NCI-H1092 treated with DMSO at 0.1 percent for 48 hours (cell line): Measurements from ENCODE around the gene GSTM1.
A peak's percentile ranks its signal among the peaks of the same experiment; 100 is the strongest.
"Not testable (repeated sequence)": the region's sequence is repeated elsewhere in the genome, so short reads cannot be mapped to it uniquely, and the experiment has no call there.

Source experiments
- DNase-seq: peaks from one replicate; lab custom pipeline; 2025; lab: John Stamatoyannopoulos, UW

GSTM1 gene

DNA sequence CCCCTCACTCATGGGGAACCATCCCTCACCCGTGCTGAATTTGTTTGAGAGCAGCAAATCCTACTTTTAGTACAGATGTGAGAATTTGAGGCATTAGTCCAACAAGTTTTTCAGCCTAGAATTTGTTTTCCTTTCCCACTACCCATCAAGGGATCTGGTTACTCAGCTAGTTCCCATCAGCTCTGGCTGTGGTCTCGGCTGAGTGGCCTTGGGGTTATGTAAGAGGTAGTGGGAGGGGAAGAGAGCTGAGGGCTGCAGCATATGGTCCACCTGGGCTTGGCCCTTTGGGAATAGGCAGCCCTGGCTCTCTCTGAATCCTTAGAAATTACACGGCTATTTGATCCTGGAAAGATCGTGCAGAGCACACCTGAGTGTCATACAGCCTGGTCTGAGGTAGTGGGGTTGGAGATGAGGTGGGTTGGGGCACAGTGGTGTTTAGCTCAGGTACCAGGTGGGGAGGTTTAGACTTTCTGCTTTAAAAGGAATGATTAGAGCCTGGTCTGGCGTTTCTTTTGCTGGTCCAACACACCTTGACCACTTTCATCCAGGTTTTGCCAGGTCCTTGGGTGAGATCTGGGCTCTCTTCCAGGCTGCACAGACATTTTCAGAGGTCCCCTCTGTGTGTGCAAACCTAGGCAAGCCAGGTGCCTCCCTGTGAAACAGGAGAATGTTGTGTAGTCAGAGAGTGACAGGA lies 27.5 kb upstream of the GSTM1 start:
- DNase-seq, result peak; percentile 28

DNA sequence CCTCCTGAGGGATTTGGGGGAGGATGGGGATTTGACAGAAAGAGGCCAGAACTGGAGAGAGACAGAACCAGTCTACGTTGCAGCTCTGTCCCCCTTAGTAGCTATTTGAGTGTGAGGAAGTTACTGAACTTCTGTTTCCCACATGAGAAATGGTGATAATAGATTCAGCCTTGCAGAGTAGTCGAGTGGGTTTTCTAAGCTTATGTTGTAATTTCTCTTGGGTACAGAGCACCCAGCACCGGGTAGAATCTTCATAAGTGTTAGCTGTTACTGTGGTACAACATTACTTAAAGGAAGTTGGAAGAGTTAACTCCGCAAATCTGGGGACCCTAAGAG lies 27.0 kb upstream of the GSTM1 start:
- DNase-seq, result not testable (repeated sequence)

DNA sequence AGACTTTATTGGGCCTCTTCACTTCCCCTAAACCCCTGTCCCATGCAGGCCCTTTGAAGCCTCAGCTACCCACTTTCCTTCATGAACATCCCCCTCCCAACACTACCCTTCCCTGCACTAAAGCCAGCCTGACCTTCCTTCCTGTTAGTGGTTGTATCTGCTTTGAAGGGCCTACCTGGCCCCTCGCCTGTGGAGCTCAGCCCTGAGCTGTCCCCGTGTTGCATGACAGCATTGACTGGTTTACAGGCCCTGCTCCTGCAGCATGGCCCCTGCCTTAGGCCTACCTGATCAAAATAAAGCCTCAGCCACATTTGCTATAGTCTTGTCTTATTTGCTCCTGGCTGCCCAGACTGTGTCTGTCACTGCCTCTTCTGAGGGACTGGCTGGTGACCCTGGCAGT lies 26.2 kb upstream of the GSTM1 start:
- DNase-seq, result no peak

DNA sequence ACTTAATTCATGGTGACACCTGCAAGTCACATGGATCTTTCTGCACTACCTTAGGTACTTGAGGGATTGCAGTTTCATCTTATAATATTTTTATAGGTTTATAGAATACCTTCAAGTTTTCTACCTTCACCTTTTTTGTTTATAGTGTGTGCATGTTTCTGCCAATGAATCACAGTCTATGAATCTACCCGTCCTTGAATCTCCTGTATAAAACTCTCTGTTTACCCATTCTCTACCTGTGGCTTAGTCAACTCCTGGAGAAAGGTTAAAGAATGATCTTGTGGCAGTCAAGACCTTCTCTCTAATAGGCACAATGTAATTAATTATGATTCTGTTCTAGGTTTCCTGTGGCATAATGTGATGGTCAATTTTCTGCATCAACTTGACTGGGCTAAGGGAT lies 22.9 kb upstream of the GSTM1 start:
- DNase-seq, result no peak

DNA sequence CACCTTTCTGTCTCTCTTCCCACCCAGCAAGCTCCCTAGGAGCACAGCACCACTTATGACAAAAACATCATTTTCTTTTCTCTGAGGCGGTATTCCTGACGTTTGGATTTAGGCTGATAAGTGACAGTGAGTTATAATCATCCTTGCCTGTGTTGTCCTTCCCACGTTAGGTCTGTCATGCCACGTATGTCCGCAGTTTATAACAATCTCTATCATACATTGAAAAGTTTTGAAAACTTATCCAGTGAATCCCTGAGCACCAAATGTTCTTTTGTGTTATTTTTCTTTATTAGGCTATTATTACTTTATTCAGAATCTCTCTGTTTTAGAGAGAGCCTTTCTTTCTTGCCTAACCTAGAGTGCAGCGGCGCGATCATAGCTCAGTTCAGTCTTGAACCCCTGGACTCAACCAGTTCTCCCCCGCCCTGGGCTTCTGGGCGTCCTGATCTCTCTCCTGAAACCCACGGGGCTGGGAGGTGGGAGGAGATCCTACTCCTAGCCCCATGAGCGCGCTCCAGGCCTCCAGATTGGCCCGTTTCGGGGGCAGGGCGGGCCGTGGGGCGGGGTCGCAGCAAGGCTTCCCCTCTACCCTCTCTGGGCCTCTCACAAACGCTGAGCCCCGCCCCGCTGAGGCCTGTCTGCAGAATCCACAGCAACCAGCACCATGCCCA lies 20.0 kb upstream of the GSTM1 start, which contains the start of gene GSTM2:
GSTM2 (plus strand) TSS at position 606 of the 671 bp plus-strand sequence; CDS start at position 665, 59 bp downstream.
- peak; percentile 33 for DNase-seq

DNA sequence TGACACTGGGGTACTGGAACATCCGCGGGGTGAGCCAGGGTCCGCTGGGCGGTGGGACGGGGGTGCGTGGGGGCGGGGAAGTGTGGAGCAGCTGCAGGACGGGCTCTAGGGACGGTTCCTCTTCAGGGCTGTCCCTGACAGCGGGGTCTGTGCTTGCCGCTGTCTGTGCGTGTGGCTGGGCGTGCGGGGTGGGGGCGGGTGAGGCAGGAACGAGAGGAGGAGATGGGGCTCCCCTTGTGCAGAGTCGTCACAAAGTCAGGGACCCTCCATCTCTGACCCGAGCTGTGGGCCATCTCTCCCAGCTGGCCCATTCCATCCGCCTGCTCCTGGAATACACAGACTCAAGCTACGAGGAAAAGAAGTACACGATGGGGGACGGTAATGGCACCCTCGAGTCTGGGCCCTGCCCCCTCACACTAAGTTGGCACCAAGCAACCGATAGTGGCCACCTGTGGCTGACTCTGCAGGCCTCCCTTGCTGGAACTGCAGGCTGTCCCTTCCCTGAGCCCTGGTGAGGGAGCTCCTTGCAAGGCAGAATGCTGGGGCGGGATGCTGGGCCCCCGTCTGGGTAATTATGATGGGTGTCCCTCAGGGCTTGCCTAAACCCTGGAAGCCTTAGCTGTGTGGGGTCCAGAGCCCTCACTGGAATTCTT lies 19.4 kb upstream of the GSTM1 start:
- DNase-seq, result no peak

DNA sequence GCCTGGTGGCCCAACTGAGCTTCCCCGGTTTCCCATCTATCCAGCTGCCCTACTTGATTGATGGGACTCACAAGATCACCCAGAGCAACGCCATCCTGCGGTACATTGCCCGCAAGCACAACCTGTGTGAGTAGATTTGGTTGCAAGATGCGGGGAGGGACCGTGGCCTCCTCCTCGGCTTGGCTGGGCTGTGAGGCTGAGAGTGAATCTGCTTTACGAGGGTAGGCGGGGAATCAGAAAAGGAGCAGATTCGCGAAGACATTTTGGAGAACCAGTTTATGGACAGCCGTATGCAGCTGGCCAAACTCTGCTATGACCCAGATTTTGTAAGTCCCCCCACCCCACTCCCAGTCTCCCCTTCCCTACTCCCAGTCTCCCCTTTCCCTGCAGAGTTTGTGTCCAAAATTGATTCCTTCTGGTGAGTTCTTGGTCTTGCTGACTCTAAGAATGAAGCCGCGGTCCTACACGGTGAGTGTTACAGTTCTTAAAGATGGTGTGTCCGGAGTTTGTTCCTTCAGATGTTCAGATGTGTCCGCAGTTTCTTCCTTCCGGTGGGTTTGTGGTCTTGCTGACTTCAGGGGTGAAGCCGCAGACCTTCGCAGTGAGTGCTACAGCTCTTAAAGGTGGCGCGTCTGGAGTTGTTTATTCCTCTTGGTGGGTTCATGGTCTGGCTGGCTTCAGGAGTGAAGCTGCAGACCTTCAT lies 18.2 kb upstream of the GSTM1 start:
- DNase-seq, result no peak

DNA sequence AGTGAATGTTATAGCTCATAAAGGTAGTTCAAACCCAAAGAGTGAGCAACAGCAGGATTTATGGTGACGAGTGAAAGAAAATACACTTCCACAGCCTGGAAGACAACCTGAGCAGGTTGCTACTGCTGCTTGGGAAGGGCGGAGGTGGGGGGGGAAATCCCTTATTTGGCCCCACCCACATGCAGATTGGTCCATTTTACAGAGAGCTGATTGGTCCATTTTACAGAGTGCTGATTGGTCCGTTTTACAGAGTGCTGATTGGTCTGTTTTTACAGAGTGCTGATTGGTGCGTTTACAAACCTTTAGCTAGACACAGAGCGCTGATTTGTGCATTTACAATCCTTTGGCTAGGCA lies 17.7 kb upstream of the GSTM1 start:
- DNase-seq, result not testable (repeated sequence)

DNA sequence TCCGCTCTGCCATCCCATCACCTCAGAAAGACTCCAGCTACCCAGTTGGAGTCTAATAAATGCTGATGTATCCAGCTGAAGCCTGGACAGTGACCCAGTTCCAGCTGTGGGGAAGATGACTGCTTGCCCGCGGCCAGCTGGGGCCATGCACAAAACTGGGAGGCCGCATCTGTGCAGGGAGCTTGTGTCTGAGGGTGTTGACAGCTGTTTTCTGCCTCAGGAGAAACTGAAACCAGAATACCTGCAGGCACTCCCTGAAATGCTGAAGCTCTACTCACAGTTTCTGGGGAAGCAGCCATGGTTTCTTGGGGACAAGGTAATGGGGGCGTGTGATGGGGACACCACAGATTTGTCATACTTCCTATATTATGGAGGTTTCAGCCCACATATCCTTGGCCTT lies 16.6 kb upstream of the GSTM1 start:
- DNase-seq, result no peak

DNA sequence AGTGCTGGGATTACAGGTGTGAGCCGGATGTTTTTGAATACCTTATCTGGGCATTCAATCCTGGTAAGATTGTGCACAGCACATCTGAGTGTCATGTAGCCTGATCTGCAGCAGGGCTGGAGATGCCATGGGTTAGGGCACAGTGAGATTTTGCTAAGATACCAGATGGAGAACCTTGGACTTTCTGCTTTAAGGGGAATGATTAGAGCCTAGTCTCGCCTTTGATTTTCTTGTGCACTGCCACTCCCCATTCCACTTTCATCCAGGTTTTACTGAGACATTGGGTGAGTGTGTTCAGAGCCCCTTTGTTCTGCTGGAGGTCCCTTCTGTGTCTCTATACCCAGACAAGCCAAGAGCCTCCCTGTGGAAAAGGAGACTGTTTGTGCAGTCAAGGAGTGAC lies 13.8 kb upstream of the GSTM1 start:
- DNase-seq, result not testable (repeated sequence)

DNA sequence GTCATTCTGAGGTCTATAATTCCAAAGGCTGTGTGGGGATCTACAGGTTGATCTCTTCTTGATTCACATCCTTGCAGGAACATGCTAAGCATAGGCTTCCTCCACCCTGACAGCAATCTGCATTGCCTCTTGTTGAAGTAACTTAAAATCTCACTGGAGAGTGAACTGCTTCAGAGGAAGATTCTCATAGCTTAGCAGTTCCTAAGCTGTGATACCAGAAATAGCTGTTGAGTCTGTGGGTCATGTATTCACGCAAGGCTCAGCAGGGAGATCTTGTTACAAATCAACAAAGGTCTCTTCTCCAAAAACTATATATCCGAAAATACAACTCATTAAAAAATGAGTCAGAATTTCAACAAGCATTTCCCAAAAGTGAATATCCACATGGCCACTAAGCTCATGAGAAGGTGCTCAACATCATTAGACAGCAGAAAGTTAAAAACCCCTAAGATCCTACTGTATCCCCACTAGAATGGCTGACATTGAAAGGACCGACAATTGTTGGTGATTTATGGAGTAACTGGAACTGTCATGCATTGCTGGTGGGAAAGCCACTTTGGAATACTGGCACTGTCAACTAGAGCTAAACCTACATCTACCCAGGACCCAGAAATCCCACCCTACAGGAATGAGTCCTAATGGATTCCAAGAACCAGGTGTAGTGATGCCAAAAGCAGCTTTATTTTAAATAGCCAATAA lies 10.8 kb upstream of the GSTM1 start:
- not testable (repeated sequence) for DNase-seq

DNA sequence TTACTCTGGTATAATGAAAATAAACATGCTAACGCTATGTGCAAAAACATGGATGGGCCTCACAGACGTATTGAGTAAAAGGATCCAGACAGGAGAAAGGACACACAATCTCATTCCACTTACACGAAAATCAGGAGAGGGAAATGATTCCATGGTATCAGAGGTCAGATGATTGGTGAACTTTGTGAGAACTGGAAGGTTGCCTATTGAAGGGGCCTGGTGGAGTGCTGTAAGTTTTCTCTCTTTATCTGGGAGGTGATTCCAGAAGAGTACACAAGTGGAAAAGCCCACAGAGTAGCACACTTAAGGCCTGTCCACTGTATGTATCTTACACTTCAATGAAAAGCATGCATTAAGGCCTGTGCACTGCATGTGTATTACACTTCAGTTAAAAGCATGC lies 10.2 kb upstream of the GSTM1 start:
- DNase-seq, result no peak

DNA sequence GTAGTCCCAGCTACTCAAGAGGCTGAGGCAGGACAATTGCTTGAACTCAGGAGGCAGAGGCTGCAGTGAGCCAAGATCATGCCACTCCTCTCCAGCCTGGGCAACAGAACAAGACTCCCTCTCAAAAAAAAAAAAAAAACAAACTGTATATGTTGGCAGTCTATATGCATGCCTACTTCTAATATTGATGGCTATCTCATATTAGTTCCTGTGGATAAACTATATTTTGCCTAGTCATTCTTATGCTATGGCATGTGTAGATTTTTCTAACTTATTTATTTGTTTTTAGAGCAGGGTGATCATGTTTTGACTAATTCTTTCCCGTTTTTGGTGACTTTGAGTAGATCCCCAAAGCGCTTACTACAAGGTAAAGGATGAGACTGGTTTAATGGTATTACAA lies 9.0 kb upstream of the GSTM1 start:
- not testable (repeated sequence) for DNase-seq

DNA sequence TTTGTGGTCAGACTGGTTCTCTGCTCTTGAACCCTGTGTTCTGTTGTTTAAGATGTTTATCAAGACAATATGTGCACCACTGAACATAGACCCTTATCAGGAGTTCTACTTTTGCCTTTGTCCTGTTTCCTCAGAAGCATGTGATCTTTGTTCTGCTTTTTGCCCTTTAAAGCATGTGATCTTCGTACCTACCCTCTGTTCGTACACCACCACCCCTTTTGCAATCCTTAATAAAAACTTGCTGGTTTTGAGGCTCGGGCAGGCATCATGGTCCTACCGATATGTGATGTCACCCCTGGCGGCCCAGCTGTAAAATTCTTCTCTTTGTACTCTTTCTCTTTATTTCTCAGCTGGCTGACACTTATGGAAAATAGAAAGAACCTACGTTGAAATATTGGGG lies 2.8 kb upstream of the GSTM1 start:
- not testable (repeated sequence) for DNase-seq

DNA sequence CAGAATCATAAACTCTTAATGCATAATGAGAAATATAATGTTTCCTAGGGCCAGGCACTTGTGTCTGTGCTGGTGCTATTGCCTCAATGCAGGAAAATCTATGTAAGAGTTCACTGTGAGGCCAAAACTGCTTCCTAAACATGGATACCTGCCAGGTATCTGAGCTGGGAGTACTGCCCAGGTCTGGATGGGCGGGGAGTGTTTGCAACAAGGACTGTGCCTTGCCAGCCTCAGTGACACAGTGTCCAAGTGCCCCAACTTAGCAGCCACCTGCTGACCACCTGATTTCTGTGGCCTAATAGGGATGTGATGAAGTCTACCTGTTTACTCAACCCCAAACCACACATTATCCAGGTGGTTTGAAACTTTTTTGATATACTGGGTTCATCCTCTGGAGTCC lies 2.2 kb upstream of the GSTM1 start:
- not testable (repeated sequence) for DNase-seq

DNA sequence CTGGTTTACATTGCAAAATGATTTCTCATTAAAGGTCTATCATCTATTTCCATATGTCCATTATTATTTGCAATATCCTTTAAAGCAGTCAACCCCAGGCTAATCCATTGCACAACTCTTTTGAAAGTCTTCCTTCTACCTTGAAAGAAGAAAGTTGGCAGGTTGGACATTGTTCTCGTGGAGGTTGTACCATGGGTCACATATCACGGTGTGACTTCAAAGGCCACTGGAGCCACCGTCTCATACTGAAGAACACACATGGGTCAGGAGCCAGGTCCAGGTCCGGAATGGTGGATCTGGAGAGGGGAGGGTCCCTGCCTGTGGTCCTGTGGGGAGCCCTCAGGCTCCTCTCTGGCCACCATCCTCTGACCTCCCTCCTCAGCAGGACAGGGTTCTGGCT lies 1.7 kb upstream of the GSTM1 start:
- not testable (repeated sequence) for DNase-seq

DNA sequence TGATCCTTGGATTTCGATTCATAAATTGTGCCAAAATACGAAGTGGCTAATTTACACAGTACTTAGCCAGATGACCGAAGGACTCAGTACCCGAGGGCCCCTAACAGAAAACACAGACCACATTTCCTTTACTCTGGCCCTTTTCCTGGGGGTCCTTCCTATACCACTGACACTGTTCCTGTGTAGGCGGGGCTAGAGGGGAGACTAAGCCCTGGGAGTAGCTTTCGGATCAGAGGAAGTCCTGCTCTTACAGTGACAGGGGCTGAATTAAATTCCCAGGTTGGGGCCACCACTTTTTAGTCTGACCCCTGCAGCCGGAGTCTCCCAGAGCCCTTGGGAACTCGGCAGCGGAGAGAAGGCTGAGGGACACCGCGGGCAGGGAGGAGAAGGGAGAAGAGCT lies 508 bp upstream of the GSTM1 start:
- not testable (repeated sequence) for DNase-seq

DNA sequence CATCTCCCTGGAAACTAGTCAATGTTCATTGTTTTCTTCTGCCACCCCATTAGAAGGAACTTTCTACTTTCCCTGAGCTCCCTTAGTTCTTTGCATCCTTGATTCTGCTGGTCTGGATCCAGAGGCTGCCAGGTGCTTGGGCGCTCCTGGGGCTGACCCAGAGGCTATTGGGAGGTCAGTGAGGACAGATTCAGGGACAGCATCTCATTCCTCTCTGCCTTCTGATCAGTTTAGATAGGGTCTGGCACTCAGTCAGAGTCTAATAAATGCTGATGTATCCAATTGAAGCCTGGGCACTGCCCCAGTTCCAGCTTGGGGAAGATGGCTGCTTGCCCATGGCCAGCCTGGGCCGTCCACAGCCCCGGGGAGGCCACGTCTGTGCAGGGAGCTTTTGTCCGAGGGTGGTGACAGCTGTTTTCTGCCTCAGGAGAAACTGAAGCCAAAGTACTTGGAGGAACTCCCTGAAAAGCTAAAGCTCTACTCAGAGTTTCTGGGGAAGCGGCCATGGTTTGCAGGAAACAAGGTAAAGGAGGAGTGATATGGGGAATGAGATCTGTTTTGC lies 2.3 kb downstream of the GSTM1 start:
- no peak for DNase-seq

DNA sequence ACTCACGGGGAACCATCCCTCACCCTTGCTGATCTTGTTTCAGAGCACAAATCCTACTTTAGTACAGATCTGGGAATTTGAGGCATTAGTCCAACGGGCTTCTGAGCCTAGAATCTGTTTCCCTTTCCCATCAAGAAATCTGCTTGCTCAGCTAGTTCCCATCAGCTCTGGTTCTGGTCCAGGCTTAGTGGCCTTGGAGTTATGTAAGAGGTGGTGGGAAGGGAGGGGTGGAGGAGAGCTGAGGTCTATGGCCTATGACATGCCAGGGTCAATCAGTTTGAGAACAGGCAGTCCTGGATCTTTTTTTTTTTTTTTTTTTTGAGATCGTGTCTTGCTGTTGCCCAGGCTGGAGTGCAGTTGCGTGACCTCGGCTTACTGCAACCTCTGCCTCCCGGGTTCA lies 4.1 kb downstream of the GSTM1 start:
- no peak for DNase-seq

DNA sequence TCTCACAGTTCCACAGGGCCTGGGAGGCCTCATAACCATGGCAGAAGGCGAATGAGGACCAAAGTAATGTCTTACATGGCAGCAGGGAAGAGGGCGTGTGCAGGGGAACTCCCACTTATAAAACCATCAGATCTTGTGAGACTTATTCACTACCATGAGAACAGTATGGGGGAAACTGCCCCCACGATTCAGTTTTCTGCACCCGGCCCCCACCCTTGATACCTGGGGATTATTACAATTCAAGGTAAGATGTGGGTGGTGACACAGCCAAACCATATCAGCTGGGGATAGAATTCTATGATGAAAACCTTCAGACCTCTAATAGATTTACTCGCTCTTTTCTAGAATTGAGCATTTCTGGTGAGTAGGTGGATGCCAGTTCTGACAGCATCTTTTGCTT lies 6.8 kb downstream of the GSTM1 start:
- not testable (repeated sequence) for DNase-seq

DNA sequence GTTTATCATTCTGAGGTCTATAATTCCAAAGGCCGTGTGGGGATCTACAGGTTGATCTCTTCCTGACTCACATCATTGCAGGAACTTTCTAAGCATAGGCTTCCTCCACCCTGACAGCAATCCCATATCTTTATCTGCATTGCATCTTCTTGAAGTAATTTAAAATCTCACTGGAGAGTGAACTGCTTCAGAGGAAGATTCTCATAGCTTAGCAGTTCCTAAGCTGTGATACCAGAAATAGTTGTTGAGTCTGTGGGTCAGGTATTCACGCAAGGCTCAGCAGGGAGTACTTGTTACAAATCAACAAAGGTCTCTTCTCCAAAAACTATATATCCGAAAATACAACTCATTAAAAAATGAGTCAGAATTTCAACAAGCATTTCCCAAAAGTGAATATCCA lies 7.5 kb downstream of the GSTM1 start:
- not testable (repeated sequence) for DNase-seq

DNA sequence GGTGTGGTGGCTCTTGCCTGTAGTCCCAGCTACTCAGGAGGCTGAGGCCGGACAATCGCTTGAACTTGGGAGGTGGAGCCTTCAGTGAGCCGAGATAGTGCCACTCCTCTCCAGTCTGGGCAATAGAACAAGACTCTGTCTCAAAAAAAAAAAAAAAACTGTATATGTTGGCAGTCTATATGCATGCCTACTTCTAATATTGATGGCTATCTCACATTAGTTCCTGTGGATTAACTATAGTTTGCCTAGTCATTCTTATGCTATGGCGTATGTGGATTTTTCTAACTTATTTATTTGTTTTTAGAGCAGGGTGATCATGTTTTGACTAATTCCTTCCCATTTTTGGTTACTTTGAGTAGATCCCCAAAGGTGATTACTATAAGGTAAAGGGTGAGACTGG lies 9.4 kb downstream of the GSTM1 start:
- DNase-seq, result no peak
